GM21515 (cell line): ENCODE measurements around the gene UGT3A2.
"Not testable (repeated sequence)": the region's sequence is repeated elsewhere in the genome, so short reads cannot be mapped to it uniquely, and the experiment has no call there.

ENCODE experiments used
- ATAC-seq: cut with Tn5 transposase; IDR thresholded peaks from one replicate; pipeline ENCODE4 v1.9.1; 2021; ENCODE audit not compliant: unreplicated experiment

Gene UGT3A2

GRCh38 chr5:36054647-36055046 is 12.0 kb downstream of the UGT3A2 start:
- ATAC-seq: no peak

- ATAC-seq: no peak
Measured at GRCh38 chr5:36052538-36052937, 14.1 kb downstream of the UGT3A2 start.

DNA sequence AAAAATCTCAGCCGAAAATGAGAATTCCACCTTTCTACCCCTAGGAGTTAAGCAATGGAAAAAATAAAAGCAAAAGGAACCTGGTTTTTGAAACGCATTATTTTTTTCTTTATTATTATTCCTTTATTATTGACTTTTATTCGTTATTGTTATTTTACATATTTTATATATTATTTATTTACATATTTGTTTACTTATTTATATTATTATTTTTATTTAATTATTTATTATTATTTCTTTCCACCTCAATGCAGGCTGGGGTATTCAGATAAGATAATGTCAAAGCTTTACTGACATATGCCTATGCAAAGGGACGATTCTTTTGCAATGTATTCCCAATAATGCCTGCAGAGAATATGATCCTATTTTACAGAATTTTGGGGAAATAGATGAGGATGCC is 16.7 kb downstream of the UGT3A2 start:
- no peak for ATAC-seq

DNA sequence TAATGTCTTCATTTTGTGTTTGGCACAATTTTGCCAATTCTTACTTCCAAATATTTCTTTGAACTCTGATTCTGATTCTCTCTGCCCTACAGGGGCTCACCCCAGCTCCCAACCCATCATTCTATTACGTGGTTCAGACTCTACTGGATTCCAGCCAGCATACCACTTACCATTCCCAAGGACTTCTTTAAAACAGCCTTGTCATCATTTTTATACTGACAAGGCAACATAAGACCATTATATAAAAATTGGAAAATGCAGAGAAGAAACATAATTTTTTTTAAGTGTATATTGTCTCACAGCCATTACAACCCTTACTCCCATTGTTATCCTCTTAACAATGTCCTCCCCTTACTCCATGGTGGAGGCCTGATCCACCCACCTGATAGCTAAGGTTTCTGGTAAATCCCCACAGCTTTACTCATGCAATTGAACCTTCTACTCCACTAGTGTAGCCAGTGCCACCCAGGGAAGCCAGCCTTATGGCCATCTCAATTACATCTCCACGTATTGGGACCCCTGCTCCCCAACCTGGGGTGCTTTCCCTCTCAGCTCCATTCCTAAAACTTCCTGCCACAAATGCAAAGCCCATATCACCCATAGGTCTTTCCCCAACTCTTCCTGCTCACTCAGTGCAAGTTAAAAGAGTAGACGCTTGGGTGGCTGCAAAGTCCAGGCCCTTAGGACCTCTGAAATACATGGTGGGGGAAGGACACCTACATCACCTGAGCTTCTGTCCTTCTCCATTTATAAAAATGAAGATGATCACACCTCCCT is 19.1 kb downstream of the UGT3A2 start:
- ATAC-seq: no peak

- ATAC-seq: no peak
Measured at GRCh38 chr5:36045895-36046294, 20.8 kb downstream of the UGT3A2 start.

DNA sequence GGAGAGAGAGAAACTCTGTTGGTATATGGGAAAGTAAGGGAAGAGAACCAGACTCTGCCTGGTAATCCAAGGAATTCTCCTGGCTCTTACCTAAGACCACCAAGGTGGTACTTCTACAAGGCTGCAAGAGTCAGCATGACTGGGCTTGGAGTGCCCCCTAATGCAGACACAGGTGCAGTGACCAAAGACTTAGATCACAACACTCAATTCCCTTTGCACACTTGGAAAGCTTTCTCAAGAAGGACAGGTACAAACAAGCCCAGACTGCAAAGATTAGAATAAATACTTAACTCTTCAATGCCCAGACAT is 25.2 kb downstream of the UGT3A2 start:
- no peak for ATAC-seq

- ATAC-seq: no peak
Measured at GRCh38 chr5:36040651-36041536, 25.8 kb downstream of the UGT3A2 start.

DNA sequence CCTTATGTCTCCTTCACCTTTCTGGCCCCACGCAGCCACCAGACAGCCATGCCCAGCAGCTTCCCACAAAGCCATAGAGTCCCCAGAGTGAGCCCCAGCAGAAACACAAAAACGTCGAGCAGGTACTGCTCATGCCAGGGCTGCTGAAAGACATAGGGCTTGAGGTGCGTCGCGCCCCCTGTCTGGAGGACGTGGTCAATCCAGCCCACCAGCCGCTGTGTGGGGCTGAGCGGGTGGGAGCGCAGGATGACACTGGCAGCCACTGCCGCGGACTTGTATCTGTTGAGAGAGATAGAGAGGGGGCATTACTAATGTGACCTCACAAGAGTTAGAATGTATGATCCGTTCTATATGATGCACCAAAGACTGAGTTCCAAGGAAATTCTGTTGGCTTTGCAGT is 31.0 kb downstream of the UGT3A2 start:
- no peak for ATAC-seq

DNA sequence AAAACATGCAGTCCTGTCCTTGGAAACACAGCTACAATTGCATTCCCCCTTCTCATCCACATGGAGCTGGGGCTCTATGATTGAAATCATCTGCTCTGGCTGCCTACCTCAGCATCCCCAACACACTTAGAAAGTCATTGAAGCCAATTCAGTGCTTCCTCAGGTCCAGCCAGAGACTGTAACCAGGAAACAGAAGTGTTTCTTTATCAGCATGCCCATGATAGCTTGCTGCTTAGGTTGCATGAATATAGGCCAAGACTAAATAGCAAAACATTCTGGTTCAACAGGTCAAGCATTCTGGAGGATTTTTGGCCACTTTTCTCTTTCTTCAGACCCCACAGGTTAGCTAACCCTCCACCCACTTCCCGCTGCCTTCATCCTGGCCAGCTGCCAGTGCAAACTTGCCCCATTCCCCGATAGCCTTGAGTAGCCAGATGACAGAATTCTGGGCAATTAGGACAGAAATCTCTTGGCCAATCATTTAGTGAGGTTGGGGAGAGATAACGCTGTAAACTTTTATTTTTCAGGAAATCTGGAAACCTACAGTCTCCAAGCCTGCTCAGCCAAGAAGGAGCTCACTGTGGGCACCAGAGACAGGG is 32.0 kb downstream of the UGT3A2 start:
- not testable (repeated sequence) for ATAC-seq

DNA sequence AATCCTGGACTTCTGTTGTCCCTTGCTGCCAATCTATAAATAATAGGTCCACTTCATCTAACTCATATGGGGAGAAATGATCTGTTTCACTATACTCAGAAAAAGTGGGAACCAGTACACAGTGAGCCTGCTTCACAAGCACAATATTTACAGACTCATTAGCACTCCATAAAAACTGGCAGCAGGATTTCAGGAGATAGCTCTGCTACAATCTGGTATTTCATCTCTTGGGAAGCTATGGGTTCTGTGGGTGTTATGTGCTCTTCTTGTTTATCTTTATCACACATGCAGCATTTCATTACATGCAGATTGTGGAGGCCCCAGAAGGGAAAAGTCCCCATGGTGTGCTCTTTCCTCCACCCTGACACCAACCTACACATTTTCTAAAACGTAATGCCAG is 33.2 kb downstream of the UGT3A2 start:
- no peak for ATAC-seq

- no peak for ATAC-seq
Measured at GRCh38 chr5:36033047-36033446, 33.6 kb downstream of the UGT3A2 start.

DNA sequence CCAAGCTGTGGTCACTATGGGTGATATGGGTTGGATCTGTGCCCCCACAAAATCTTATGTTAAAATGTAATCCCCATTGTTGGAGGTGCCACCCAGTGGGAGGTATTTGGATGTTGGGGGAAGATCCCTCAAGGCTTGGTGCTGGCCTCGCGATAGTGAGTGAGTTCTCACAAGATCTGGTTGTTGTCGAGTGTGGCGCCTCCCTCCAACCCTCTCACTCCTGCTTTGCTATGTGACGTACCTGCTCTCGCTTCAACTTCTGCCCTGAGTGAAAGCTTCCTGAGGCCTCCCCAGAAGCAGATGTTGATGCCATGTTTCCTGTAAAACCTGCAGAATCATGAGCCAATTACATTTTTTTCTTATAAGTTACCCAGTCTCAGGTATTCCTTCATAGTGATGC is 35.5 kb downstream of the UGT3A2 start:
- ATAC-seq: no peak

DNA sequence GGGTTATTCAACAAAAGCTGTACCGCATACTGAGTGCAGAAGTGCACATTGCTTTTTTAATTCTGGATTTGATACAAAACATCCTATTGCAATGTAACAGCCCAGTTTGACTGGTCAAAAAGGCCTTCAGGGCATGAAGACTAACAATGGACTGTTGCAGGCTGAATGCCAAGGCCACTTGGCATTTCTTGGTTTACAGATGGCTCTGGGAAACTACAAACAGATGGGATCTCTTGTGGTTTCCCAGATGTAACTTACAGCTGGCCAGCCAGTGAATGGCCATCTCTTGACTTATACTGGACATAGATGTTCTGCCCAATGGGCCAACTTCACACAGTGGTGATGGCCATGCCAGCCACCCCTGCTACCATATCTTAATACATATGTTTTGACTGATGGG is 36.8 kb downstream of the UGT3A2 start:
- no peak for ATAC-seq

DNA sequence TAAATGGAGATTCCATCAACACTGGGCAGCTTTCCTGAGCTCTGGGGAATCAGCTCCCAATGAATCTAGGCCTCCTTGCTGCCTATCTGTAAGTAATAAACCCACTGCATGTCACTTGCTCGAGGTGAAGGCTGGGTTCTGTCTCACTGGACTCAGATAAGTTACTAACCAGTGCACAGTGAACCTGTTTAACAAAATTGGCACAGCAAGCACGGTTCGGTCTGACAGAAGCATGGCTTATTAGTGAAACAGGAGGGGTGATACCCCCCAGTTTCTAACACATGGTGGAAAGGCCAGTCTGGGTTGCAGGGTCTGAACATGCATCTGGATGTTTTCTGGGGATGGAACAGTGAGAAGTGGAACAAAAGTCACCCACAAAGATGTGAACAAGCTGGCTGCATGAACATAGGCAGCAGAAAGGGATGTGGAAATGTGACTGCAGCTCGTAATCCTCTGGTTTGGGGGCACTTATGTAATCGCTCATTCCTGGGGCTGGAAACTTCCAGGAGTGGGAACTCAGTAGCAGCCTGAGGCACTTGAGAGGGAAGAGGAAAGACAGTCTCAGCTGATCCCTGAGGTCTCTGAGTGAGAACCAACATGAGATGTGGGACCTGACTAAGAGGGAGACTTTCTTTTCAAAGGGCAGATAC is 37.7 kb downstream of the UGT3A2 start:
- no peak for ATAC-seq

GRCh38 chr5:36027711-36028110 is 39.0 kb downstream of the UGT3A2 start:
- no peak for ATAC-seq

- ATAC-seq: no peak
Measured at GRCh38 chr5:36026706-36027465, 39.8 kb downstream of the UGT3A2 start.

DNA sequence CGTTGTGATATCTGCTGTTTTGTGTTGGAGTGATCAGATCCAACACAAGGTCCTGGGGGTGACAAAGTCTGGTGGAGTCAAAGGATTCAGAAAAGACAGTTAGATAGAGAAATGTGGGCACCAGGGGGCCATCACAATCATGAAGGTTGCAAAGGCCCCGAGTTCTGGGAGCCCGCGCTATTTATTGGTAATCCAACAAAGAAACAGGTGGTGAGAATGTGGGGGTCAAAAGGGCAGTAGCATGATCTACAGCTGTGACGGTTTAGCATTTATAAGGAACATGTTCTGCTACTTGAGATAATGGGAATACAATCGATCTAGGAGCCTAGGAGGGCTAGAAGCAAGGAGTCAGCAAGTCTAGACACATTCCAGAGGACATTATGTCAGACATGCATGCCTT is 44.4 kb downstream of the UGT3A2 start:
- ATAC-seq: not testable (repeated sequence)

DNA sequence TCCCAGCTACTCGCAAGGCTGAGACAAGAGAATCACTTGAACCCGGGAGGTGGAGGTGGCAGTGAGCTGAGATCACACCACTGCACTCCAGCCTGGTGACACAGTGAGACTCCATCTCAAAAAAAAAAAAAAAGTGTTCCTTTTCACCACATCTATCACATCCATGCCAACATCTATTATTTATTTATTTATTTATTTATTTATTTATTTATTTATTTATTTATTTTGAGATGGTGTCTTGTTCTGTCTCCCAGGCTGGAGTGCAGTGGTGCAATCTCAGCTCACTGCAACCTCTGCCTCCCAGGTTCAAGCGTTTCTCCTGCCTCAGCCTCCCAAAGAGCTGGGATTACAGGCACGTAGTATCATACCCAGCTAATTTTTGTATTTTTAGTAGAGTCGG is 47.1 kb downstream of the UGT3A2 start:
- not testable (repeated sequence) for ATAC-seq

GRCh38 chr5:36017622-36018021 is 49.1 kb downstream of the UGT3A2 start:
- no peak for ATAC-seq

GRCh38 chr5:36017004-36017403 is 49.7 kb downstream of the UGT3A2 start:
- no peak for ATAC-seq

DNA sequence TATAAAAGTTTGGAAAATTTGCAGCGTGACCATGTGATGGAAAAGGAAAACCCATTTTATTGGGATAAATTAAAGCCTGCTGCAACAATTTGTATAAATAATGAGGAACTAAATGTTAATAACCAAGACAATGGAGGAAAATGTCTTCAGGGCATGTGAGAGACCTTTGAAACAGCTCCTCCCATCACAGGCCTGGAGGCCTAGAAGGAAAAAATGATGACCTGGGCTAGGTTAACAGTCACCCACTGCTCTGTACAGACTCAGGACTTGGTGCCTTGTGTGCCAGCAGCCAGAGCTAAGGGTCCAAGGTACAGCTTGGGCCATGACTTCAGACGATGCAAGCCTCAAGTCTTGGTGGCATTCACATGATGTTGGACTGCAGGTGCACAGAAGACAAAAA is 53.5 kb downstream of the UGT3A2 start:
- ATAC-seq: no peak
